Dedifferentiated amniotic fluid mesenchymal stem cell (primary cell): ENCODE results near the gene RPP25.
"Not testable (repeated sequence)": the region's sequence is repeated elsewhere in the genome, so short reads cannot be mapped to it uniquely, and the experiment has no call there.

ENCODE experiments used
- DNase-seq: peaks from one replicate; pipeline ENCODE4 v3.0.0-alpha.2; 2016; ENCODE audit errors: extremely low spot score

Gene RPP25

GRCh38 chr15:74917676-74918075 lies 38.9 kb downstream of the RPP25 start:
- DNase-seq: no peak

GRCh38 chr15:74913799-74914198 lies 42.8 kb downstream of the RPP25 start:
- DNase-seq: not testable (repeated sequence)

- DNase-seq: no peak
These were observed 43.5 kb downstream of the RPP25 start for GRCh38 chr15:74913041-74913440.

- DNase-seq: no peak
These were observed 47.9 kb downstream of the RPP25 start for GRCh38 chr15:74908635-74909034.

GRCh38 chr15:74907163-74907870 lies 49.3 kb downstream of the RPP25 start:
- no peak for DNase-seq

GRCh38 chr15:74906450-74907162 lies 50.0 kb downstream of the RPP25 start, which contains the start of gene FAM219B:
Gene FAM219B (minus strand): TSS chr15:74906851. CDS start chr15:74906800, 51 bp downstream.
- peak; percentile 91 for DNase-seq

GRCh38 chr15:74906067-74906449 lies 50.5 kb downstream of the RPP25 start:
- no peak for DNase-seq
